ENCODE measurements around the gene FKBP6.
A peak's percentile ranks its signal among the peaks of the same experiment; 100 is the strongest.
"Not testable (repeated sequence)": the region's sequence is repeated elsewhere in the genome, so short reads cannot be mapped to it uniquely, and the experiment has no call there.

GRCh38 chr7:73399185-73400050 lies 71.5 kb downstream of the FKBP6 start:
- TF ChIP-seq CTCF (IDR thresholded peaks at IDR 0.05), result not testable (repeated sequence)
- peak in 1 of 2 donors; percentile 69 for TF ChIP-seq POLR2AphosphoS5 (IDR thresholded peaks at IDR 0.05)
